SU-DHL-6 (cell line): ENCODE measurements around the gene KIFC3.

ENCODE experiments used
- EZH2phosphoT487 ChIP-seq: fragments of 200-600 bp; sonication (generic), shearing (Covaris generic); conservative IDR thresholded peaks from 2 replicates; pipeline ENCODE4 v1.6.1; 2018; ENCODE audit warnings: mild to moderate bottlenecking, antibody characterized with exemption, low read length, moderate library complexity, mixed read lengths
- TF ChIP-seq, protein P1 (sequence below): fragments of 200-600 bp; sonication (generic); IDR thresholded peaks from one replicate; pipeline ENCODE4 v1.5.1; 2017; ENCODE audit warnings: antibody characterized with exemption, mild to moderate bottlenecking, low read length, moderate library complexity; ENCODE audit not compliant: insufficient read depth, poor library complexity, severe bottlenecking

DNA sequence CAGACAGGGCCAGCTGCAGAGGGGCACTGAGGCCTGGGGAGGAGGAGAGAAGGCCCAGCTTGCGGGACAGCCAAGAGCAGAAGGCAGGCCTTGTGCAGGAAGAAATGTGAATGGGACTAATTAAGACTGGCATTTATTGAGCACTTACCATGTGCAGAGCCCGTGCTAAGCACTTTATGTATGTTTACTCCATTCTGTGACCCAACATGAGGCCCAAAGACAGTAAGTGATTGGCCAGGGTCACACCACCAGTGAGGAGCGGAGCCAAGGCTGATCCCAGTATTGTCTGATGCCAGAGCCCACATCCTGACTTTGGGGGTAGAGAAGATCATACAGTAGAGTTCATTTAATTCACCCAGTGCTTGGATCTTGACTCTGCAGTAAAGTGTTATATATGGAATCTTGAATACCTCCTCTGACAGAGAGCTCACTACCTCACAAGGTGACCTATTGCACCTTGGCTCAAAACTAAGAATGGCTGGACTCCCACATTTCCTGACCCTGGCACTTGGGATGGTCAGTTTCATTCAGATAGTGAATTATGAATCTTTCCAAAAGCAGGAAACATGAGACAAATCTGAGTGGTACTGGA, 53.1 kb downstream of the KIFC3 start:
- TF ChIP-seq, protein P1, sequence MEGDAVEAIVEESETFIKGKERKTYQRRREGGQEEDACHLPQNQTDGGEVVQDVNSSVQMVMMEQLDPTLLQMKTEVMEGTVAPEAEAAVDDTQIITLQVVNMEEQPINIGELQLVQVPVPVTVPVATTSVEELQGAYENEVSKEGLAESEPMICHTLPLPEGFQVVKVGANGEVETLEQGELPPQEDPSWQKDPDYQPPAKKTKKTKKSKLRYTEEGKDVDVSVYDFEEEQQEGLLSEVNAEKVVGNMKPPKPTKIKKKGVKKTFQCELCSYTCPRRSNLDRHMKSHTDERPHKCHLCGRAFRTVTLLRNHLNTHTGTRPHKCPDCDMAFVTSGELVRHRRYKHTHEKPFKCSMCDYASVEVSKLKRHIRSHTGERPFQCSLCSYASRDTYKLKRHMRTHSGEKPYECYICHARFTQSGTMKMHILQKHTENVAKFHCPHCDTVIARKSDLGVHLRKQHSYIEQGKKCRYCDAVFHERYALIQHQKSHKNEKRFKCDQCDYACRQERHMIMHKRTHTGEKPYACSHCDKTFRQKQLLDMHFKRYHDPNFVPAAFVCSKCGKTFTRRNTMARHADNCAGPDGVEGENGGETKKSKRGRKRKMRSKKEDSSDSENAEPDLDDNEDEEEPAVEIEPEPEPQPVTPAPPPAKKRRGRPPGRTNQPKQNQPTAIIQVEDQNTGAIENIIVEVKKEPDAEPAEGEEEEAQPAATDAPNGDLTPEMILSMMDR, result no peak
- no peak for TF ChIP-seq EZH2phosphoT487
